ENCODE measurements around the gene CCNDBP1. TPM values are rescaled to one million over a fixed set of nuclear protein-coding genes. Genes with fewer than 3 reads are reported as not detected.
A peak's percentile ranks its signal among the peaks of the same experiment; 100 is the strongest.
"Not testable (repeated sequence)": the region's sequence is repeated elsewhere in the genome, so short reads cannot be mapped to it uniquely, and the experiment has no call there.

CCNDBP1 gene
- total and polyA plus RNA-seq, 2 experiments from 2014 or later = 23.9 to 33.5 TPM

GRCh38 chr15:43221422-43221821, 36.2 kb downstream of the CCNDBP1 start (continued):
- TF ChIP-seq, protein P1, sequence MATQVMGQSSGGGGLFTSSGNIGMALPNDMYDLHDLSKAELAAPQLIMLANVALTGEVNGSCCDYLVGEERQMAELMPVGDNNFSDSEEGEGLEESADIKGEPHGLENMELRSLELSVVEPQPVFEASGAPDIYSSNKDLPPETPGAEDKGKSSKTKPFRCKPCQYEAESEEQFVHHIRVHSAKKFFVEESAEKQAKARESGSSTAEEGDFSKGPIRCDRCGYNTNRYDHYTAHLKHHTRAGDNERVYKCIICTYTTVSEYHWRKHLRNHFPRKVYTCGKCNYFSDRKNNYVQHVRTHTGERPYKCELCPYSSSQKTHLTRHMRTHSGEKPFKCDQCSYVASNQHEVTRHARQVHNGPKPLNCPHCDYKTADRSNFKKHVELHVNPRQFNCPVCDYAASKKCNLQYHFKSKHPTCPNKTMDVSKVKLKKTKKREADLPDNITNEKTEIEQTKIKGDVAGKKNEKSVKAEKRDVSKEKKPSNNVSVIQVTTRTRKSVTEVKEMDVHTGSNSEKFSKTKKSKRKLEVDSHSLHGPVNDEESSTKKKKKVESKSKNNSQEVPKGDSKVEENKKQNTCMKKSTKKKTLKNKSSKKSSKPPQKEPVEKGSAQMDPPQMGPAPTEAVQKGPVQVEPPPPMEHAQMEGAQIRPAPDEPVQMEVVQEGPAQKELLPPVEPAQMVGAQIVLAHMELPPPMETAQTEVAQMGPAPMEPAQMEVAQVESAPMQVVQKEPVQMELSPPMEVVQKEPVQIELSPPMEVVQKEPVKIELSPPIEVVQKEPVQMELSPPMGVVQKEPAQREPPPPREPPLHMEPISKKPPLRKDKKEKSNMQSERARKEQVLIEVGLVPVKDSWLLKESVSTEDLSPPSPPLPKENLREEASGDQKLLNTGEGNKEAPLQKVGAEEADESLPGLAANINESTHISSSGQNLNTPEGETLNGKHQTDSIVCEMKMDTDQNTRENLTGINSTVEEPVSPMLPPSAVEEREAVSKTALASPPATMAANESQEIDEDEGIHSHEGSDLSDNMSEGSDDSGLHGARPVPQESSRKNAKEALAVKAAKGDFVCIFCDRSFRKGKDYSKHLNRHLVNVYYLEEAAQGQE (IDR thresholded peaks at IDR 0.05; ENCODE audit: unreplicated experiment) = no peak
- TF ChIP-seq EZH2phosphoT487 (IDR thresholded peaks at IDR 0.05; ENCODE audit: unreplicated experiment) = no peak
- TF ChIP-seq POLR2AphosphoS5 (IDR thresholded peaks at IDR 0.05; ENCODE audit: low read depth) = no peak
- no peak for TF ChIP-seq ZNF331 (CRISPR knock-in tag; IDR thresholded peaks at IDR 0.05; ENCODE audit: low read depth)
- TF ChIP-seq ETS1 (IDR thresholded peaks at IDR 0.05) = no peak
- TF ChIP-seq NANOG (IDR thresholded peaks at IDR 0.05; ENCODE audit: borderline replicate concordance) = no peak
- no peak for TF ChIP-seq CREB1 (CRISPR knock-in tag; IDR thresholded peaks at IDR 0.05; ENCODE audit: low read depth)
- TF ChIP-seq STAT1 (IDR thresholded peaks at IDR 0.05; ENCODE audit: unreplicated experiment) = no peak

DNA sequence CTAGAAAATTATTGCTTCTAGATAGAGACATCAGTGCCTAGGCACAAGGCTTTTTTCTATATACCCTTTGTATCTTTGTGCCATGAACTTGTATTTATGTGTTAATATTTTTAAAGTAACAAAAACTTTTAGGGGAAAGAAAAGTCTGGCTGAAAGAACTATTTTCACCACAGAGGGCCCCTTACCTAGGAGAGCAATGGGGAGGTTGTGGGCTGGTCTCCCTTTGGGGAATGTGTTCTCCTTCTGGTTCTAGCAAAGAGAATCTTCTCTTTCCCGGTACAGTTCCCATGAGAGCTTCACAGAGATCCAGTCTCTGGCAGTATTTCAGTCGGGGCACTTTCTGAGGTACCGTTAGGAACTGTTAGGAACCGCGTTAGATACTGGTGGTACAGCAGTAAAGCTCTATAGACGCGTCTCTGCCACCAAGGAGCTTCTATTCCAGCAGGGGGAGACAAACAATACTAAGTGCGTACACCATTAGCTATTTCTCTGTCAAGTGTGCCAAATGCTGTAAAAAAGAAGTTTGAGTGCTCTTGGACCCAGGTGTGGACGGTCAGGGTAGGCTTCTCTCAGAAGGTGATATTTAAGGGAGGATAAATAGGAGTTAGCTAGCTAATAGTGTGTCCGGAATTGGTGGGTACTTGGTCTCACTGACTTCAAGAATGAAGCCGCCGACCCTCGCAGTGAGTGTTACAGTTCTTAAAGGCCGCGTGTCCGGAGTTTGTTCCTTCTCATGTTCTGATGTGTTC, 40.2 kb downstream of the CCNDBP1 start:
- H3K36me3 ChIP-seq (ENCODE audit: insufficient read depth) = no peaks in the 10 kb centered on the region
- no peaks in the 10 kb centered on the region for H4K20me1 ChIP-seq (replicated peaks; ENCODE audit: insufficient read depth)
- H2AFZ ChIP-seq = peak overlapping the region; percentile 8; the same call in 1 of the 2 replicates
- DNase-seq (ENCODE audit: low spot score) (peak; percentile 93), ATAC-seq (peak; percentile 97)
- no peaks in the 10 kb centered on the region for H3K36me3 Mint-ChIP-seq (ENCODE audit: low read depth)
- H3F3A ChIP-seq (replicated peaks; ENCODE audit: low read depth) = no peaks in the 10 kb centered on the region
- no peaks in the 10 kb centered on the region for H3K4me1 Mint-ChIP-seq
- H3K4me2 ChIP-seq = no peak overlapping the region
- no peaks in the 10 kb centered on the region for H3K79me2 ChIP-seq (replicated peaks; ENCODE audit: insufficient read depth)
- TF ChIP-seq, protein P2, sequence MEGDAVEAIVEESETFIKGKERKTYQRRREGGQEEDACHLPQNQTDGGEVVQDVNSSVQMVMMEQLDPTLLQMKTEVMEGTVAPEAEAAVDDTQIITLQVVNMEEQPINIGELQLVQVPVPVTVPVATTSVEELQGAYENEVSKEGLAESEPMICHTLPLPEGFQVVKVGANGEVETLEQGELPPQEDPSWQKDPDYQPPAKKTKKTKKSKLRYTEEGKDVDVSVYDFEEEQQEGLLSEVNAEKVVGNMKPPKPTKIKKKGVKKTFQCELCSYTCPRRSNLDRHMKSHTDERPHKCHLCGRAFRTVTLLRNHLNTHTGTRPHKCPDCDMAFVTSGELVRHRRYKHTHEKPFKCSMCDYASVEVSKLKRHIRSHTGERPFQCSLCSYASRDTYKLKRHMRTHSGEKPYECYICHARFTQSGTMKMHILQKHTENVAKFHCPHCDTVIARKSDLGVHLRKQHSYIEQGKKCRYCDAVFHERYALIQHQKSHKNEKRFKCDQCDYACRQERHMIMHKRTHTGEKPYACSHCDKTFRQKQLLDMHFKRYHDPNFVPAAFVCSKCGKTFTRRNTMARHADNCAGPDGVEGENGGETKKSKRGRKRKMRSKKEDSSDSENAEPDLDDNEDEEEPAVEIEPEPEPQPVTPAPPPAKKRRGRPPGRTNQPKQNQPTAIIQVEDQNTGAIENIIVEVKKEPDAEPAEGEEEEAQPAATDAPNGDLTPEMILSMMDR (conservative IDR thresholded peaks at IDR 0.05; ENCODE audit: low read depth in 2 of 2) = peak; percentile 83 to 86
- no peak for TF ChIP-seq JUNB (IDR thresholded peaks at IDR 0.05; ENCODE audit: unreplicated experiment)
- H3K4me1 ChIP-seq (ENCODE audit: insufficient read depth) = no peaks in the 10 kb centered on the region
- no peaks in the 10 kb centered on the region for H3K27me3 ChIP-seq (ENCODE audit: insufficient read depth)
- H3K4me3 Mint-ChIP-seq = no peak overlapping the region
- no peak overlapping the region for H3K4me3 ChIP-seq
- H3K27ac ChIP-seq (ENCODE audit: low read depth) = no peak overlapping the region
- peaks cover 6% of the 10 kb centered on the region for H3K27me3 Mint-ChIP-seq (ENCODE audit: insufficient read depth, low read depth, poor library complexity)
- no peaks in the 10 kb centered on the region for H3K9me2 ChIP-seq (ENCODE audit: insufficient read depth)
- no peaks in the 10 kb centered on the region; the same call in 2 of the 3 replicates for H3K9me3 Mint-ChIP-seq
- H3K27ac Mint-ChIP-seq = no peak overlapping the region

- not testable (repeated sequence) for H3K4me3 ChIP-seq; H3K9me3 Mint-ChIP-seq; H4K20me1 ChIP-seq (replicated peaks; ENCODE audit: insufficient read depth)
Measured at GRCh38 chr15:43225950-43226255, 40.7 kb downstream of the CCNDBP1 start.

More at GRCh38 chr15:43225950-43226255, 40.7 kb downstream of the CCNDBP1 start:
- not testable (repeated sequence) for H3K27ac Mint-ChIP-seq; ATAC-seq; H3K27me3 Mint-ChIP-seq (ENCODE audit: insufficient read depth, low read depth, poor library complexity); H3K79me2 ChIP-seq (replicated peaks; ENCODE audit: insufficient read depth); H3K4me2 ChIP-seq; H3K4me1 Mint-ChIP-seq; H3K36me3 Mint-ChIP-seq (ENCODE audit: low read depth); H3K36me3 ChIP-seq (ENCODE audit: insufficient read depth); DNase-seq (ENCODE audit: low spot score); H3K4me3 Mint-ChIP-seq; H3K9me2 ChIP-seq (ENCODE audit: insufficient read depth); H3K27me3 ChIP-seq (ENCODE audit: insufficient read depth); H3K4me1 ChIP-seq (ENCODE audit: insufficient read depth); H3K27ac ChIP-seq (ENCODE audit: low read depth); H3F3A ChIP-seq (replicated peaks; ENCODE audit: low read depth)
- peak overlapping the region; percentile 8; the same call in 1 of the 2 replicates for H2AFZ ChIP-seq
